ENCODE data around the gene CPD.
A peak's percentile ranks its signal among the peaks of the same experiment; 100 is the strongest.
"Not testable (repeated sequence)": the region's sequence is repeated elsewhere in the genome, so short reads cannot be mapped to it uniquely, and the experiment has no call there.

Gene CPD

GRCh38 chr17:30378825-30379302, at the start of gene CPD:
Gene CPD, plus strand, starts transcription at chr17:30378927. Its CDS starts 54 bp downstream, at chr17:30378981.
- H3K27ac ChIP-seq: peak within 1 kb of the TSS; percentile 51 to 90 (median 84)
- H3K4me3 ChIP-seq: peak within 1 kb of the TSS; percentile 82 to 98 (median 91)

DNA sequence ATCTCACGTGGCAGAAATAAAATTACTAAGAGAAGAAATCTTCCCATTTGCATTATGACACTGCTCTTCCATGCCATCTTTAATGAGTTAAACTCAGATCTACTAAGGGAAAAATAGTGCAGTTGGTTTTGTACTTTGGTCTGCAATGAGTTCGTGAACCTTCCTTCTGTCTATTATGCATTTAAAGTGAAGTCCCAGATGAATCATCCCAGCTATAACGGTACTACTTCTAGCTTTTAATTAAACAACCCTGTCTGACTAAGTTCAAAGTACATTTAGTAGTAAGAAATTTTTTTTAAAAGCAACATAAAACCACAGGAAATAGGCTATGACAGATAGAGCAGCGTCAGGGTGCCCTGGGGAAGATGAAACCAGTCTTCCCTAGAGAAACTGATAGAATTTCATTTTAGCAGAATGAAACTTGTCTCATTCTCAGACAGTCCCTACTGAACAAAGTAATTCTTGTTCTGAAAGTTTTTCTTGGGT, 46.6 kb upstream of the CPD start:
- Histone ChIP-seq H3K27ac (no peak overlapping the region), H3K4me3 (no peak overlapping the region)

- no peak within 1 kb of the TSS for H3K4me3 ChIP-seq
- H3K27ac ChIP-seq: peak within 1 kb of the TSS in 2 of 21 experiments; percentile 17 to 18
Observed at GRCh38 chr17:30333503-30334360, 45.0 kb upstream of the CPD start, which contains the start of gene TMIGD1. Gene TMIGD1, minus strand, starts transcription at chr17:30334057. Its CDS starts 1,924 bp downstream, at chr17:30332133.

DNA sequence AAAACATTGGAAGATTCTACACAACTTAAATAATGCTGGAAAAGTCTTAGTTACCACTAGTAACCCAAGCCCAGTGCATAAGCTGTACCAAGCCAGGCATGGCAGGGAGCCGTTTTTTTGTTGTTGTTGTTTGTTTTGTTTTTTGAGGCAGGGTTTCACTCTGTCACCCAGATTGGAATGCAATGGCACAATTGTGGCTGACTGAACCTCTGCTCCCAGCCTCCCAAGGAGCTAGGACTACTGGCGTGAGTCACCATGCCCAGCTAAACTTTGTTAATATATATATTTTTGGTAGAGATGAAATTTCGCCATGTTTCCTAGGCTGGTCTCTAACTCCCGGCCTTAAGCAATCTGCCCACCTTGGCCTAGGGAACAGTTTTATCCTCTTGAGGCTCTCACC, 44.3 kb upstream of the CPD start:
- Histone ChIP-seq H3K4me3 (no peak overlapping the region), H3K27ac (no peak overlapping the region)

- H3K27ac ChIP-seq: no peak overlapping the region
- H3K4me3 ChIP-seq: no peak overlapping the region
Observed at GRCh38 chr17:30336369-30337171, 42.2 kb upstream of the CPD start.

DNA sequence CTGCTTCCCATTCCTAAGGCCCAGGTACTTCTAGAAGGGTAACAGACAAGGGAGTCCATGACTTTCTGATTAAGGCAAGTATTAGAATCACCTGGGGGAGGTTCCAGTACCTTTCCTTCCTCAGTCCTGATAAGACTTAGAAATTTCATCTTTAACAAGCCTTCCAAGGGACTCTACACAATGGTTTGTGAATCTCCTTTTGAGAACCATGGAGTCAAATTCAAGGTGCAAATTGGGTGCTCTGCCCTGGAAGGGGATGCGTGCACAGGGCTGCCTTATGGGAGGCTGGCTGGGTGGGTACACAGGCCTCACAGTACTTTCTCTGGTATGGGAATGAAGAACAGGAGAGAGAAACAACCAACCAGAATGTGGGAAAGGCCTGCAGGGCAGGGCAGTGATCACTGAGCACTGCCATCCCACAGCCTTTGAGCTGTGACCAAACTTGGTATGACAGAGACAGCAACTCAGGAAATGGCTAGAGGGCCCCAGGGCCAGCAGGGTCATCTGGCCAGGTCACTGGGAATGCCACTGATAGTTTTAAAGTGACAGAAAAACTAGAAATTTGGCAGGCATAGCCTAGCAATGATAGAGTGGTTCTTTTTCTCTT, 41.2 kb upstream of the CPD start:
- no peak overlapping the region for H3K4me3 ChIP-seq
- H3K27ac ChIP-seq: no peak overlapping the region

GRCh38 chr17:30339086-30339485, 39.6 kb upstream of the CPD start:
- Histone ChIP-seq H3K4me3 (no peak overlapping the region), H3K27ac (no peak overlapping the region)

DNA sequence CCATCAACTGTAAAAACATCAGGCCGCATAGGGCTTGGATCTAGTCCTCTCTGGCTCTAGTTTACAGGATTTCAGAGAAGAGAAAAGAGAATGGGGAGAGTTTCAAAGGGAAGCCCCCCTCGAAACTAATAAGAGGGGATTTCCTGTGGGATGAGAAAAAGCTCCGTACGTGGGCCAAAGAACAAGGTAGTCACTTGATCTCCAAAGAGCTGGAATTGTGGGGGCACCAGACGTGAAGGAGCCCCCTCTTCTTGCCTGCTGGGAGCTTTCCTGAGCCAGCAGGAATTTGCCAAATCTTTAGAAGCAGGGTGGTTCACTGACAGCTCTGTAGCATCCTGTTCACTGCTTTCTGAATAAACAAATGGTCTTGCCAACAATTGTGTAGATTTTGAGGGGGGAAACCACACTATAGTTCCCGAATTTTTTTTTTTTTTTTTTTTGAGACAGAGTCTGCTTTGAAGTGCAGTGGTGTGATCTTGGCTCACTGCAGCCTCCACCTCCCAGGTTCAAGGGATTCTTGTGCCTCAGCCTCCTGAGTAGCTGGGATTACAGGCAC, 37.8 kb upstream of the CPD start:
- Histone ChIP-seq H3K4me3 (no peak overlapping the region), H3K27ac (peak overlapping the region in 17 of 21 experiments; percentile 13 to 83 (median 62))

DNA sequence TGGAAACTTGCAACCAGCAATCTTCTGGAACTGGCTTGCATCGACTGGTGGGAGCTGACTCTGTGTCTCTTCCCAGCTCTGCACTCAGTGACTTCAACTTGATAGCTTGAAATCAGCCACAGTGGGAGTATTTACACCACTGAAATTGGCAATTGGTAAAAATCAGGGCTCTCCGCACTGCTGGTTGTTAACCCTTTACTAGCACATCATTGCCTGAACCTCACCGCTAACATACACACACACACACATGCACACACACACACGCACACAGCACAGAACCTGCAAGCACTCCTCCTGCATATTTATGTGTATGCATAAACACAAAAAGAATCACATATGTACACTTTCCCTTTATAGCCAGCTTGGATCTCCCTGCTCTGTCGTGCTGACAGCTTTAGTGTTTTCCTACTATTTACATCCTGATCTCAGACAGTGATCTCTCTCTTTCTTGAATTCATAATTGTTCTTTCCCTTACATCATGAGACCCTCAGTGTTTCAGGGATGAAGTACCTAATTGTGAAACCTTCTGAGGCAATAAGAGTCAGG, 37.0 kb upstream of the CPD start:
- Histone ChIP-seq H3K27ac (peak overlapping the region in 4 of 21 experiments; percentile 54 to 83 (median 66)), H3K4me3 (no peak overlapping the region)

GRCh38 chr17:30343244-30343643, 35.5 kb upstream of the CPD start:
- not testable (repeated sequence) for H3K4me3 ChIP-seq
- H3K27ac ChIP-seq: peak overlapping the region in 1 of 21 experiments; percentile 24

DNA sequence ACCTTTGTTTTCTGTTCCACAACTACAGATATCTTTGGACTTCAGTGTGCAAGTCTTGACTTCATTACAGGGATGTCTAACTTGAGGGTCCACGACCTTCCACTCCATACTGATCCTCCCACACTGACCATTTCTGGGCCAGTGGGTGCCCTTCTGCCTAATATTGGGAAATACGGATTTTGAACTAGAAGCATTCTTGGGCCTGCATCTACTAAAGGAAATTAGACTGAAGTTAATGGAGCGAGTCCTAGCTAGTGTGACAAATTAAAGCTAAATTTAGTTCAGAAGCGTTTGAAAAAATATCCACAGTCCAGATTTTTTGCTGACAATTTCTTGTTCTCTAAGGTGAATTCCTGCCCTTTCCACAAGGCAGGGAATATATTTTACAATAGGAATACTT, 34.9 kb upstream of the CPD start:
- H3K27ac ChIP-seq: peak overlapping the region in 8 of 21 experiments; percentile 12 to 68 (median 50)
- no peak overlapping the region for H3K4me3 ChIP-seq

DNA sequence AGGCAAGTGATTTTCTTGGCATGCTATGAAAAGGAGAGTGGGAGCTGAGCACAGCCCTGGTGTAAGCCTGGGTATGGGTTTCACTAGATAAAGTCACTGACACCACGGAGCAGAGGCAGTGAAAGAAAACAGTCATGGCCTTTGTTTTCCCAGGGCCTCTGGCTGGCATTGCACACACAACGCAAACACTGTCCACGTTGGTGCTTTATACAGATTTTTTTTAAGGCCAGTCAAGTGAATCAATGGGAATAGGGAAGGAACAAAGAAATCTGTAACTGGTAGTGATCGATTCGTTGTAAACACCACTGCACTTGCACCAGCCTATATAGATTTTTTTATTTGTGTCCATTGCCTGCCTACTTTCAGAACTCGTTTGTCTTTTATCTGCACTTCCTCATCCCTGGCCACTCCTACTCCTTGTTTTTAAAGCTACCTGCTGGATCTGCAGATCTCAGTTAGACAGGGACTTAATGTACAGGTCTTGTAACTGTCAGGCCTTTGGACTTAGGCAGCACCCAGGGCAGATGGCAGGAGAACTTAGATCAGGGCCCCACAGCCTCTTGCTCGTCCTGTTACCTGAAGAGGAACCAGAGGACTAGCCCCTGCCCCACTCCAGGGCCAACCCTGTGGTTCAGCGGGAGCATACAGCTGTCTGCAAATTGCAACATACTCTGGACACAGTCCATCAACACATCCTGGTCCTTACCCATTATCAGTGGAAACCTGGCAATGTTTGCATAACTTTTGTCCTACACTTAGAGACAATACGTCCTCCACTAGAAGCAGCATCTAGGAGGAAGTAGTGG, 34.2 kb upstream of the CPD start:
- peak overlapping the region in 10 of 21 experiments; percentile 12 to 68 (median 46) for H3K27ac ChIP-seq

GRCh38 chr17:30345089-30345433, 33.7 kb upstream of the CPD start:
- Histone ChIP-seq H3K4me3 (no peak overlapping the region), H3K27ac (peak overlapping the region in 10 of 21 experiments; percentile 9 to 68 (median 38))

More for the DNA sequence above, 34.2 kb upstream of the CPD start:
- no peak overlapping the region for H3K4me3 ChIP-seq

DNA sequence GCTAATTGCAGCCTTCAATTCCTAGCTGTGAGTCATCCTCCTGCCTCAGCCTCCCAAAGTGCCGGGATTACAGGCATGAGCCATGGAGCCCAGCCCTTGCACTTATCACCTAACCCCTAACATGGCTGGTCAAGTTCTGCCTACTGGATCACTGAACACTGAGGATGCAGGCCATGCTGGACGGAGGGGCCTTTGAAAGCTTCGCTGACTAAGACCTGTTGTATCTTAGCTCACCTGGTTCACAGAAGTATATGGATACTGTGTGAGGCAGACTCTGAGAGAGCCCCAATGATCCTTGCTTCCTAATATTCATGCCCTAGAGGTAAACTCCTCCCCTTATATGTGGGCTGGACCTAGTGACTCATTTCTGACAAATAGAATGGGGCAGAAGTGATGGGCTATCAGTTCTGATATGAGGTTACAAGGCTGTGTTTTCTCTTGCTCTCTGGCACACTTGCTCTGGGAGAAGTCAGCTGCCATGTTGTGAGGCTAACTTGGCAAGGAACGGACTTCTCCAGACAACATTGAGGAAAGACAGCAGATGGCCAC, 33.1 kb upstream of the CPD start:
- Histone ChIP-seq H3K4me3 (no peak overlapping the region), H3K27ac (peak overlapping the region in 9 of 21 experiments; percentile 9 to 68 (median 40))

DNA sequence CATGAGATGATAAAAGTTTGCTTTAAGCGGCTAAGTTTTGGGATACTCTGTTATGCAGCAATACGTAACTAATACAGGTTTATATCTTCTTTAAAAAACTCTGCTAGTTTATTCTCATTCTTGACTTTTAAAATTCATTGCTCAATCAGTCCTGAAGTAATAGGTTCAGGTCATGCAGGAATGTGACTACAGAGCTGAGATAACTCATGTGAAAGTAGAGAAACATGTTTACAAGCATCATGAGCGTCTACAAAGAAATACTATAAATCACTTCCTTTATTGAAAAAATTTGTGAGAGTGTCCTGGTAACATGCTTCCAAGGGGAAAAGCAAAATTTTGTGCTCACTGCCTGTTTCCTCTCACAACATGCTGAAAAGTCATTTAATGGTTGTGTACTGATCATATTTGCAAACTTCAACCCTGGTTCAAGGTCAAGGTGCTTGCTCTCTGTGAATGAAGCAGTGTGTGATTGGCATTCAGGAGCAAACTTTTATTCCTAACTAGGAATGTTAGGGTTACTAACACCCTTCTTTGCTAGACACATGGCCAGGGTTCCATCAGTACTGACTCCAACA, 32.4 kb upstream of the CPD start:
- Histone ChIP-seq H3K27ac (no peak overlapping the region), H3K4me3 (no peak overlapping the region)

GRCh38 chr17:30347488-30347887, 31.2 kb upstream of the CPD start:
- Histone ChIP-seq H3K27ac (no peak overlapping the region), H3K4me3 (no peak overlapping the region)

GRCh38 chr17:30349252-30349651, 29.5 kb upstream of the CPD start:
- H3K4me3 ChIP-seq: no peak overlapping the region
- no peak overlapping the region for H3K27ac ChIP-seq

- not testable (repeated sequence) for H3K27ac ChIP-seq
Observed at GRCh38 chr17:30351263-30351662, 27.5 kb upstream of the CPD start.

More at GRCh38 chr17:30351263-30351662, 27.5 kb upstream of the CPD start:
- not testable (repeated sequence) for H3K4me3 ChIP-seq
